SK-N-MC (cell line): Measurements from ENCODE around the gene FGF14.
"Not testable (repeated sequence)": the region's sequence is repeated elsewhere in the genome, so short reads cannot be mapped to it uniquely, and the experiment has no call there.

ENCODE experiments used
- DNase-seq: peaks from one replicate; pipeline ENCODE4 v3.0.0-alpha.2; 2011; ENCODE audit warnings: low read depth, low spot score
- H3K27ac ChIP-seq: fragments of 200-600 bp; sonication (generic); 2 replicates; pipeline ENCODE4 v1.5.1; 2016; ENCODE audit warnings: mixed run types
- H3K36me3 ChIP-seq: fragments of 200-600 bp; sonication (generic); 2 replicates; pipeline ENCODE4 v1.6.1; 2017; ENCODE audit warnings: antibody characterized with exemption, low read length, mixed read lengths; ENCODE audit not compliant: insufficient read depth
- H3K4me3 ChIP-seq: fragments of 200-600 bp; sonication (generic); 2 replicates; pipeline ENCODE4 v1.5.1; 2016
- H3K9ac ChIP-seq: fragments of 200-600 bp; sonication (generic); 2 replicates; pipeline ENCODE4 v1.8.0; 2017; ENCODE audit warnings: mixed run types, mixed read lengths; ENCODE audit not compliant: insufficient read length
- H3K9me3 ChIP-seq: fragments of 200-600 bp; sonication (generic); 2 replicates; pipeline ENCODE4 v1.6.1; 2017; ENCODE audit warnings: low read depth, mild to moderate bottlenecking, antibody characterized with exemption, low read length, moderate library complexity, mixed read lengths
- EZH2 ChIP-seq: fragments of 200-600 bp; sonication (generic); IDR thresholded peaks from one replicate; pipeline ENCODE4 v1.6.1; 2017; ENCODE audit warnings: antibody characterized with exemption
- FOXP2 ChIP-seq: optimal IDR thresholded peaks from 2 replicates; pipeline ENCODE3; 2011; ENCODE audit warnings: mild to moderate bottlenecking, moderate library complexity; ENCODE audit not compliant: insufficient read depth; ENCODE audit errors: extremely low read length, control extremely low read depth
- POLR2AphosphoS5 ChIP-seq: IDR thresholded peaks from 2 replicates; pipeline ENCODE4 v1.6.1; 2012; ENCODE audit warnings: mild to moderate bottlenecking, low read depth, low read length, borderline replicate concordance

The FGF14 gene

DNA sequence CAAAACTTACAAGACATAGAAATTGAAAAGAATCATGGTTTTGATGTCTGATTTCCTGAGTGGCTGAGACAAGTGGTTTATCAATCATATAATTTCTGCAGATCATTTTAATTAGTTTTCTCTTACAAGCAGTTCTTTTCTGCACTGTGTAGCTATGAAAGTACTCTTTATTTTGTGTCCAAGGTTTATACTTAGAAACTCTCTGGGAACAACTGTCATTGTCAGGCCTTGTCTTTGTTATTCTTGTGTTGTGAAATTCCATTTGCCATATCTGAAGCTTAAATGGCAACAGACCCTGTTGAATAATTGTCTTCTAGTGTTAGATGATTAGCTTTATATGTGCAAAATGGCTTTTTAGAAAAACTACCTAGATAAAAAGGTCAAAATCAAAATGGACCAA, 312.1 kb downstream of the FGF14 start:
- no peak for TF ChIP-seq POLR2AphosphoS5
- TF ChIP-seq FOXP2 = no peak
- no peak for TF ChIP-seq EZH2
- no peak overlapping the region for H3K27ac ChIP-seq

DNA sequence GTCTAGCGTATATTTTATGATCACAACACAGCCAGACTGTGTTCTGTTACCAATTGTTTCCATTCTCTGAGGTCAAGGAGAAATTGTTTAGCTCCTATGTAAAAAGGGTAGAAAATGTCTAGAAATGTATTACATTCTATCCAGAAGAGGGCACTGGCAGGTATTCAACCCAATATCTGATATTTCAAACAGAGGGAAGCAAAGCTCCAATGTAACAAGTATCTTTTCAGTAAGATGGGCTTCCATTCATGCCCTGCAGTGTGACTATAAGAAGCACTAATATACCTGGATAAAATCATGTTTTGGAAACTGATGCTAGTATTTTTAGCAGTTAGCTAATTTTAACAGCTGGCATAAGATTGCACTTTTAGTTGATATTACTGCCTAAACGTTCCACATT, 312.7 kb downstream of the FGF14 start:
- Histone ChIP-seq H3K9ac (no peak overlapping the region), H3K36me3 (no peaks in the 10 kb centered on the region), H3K4me3 (no peak overlapping the region), H3K27ac (no peak overlapping the region), H3K9me3 (no peaks in the 10 kb centered on the region)
- no peak for TF ChIP-seq FOXP2
- no peak for TF ChIP-seq EZH2
- TF ChIP-seq POLR2AphosphoS5 = no peak
- DNase-seq = no peak

More for the DNA sequence above, 312.1 kb downstream of the FGF14 start:
- H3K9ac ChIP-seq = no peak overlapping the region
- no peak for DNase-seq
- no peaks in the 10 kb centered on the region for H3K9me3 ChIP-seq
- H3K4me3 ChIP-seq = no peak overlapping the region
- no peaks in the 10 kb centered on the region for H3K36me3 ChIP-seq

DNA sequence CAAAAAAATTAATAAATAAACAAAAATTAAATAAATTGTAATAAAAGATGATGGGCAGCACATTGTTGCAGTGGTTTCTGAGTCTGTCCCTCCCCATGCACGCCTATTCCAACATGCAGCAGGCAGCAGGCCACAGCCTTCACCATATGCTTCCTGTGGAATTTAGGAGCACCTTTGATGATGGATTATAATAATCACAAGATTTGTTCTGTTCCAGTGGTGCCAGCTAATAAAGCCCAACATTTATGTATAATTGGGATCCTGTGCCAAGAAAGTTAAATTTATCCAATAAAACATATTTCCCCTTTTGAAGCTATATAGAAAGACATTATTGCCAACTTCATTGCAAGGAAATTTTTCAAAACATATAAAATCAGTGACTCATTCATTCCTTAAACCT, 328.6 kb downstream of the FGF14 start:
- TF ChIP-seq FOXP2 (no peak), POLR2AphosphoS5 (no peak), EZH2 (no peak)

DNA sequence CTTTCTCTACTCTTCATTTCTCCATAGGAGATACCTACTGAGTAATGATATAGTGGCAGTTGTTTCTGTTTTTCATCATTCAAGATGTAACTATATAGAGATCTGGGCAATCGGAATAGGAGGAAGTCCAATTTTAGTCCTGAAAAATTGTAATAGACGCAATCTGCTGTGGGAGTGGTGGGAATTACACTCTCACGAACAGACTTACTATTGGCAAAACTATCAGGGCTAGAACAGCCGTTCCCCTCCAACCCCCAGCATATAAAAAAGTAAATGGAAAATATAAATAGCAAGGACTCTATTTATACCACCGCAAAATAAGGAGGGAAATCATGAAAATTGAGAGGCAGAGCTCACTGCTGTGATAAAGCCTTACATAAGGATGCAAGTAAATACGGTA, 330.1 kb downstream of the FGF14 start:
- no peak overlapping the region for H3K9ac ChIP-seq
- H3K27ac ChIP-seq = no peak overlapping the region
- H3K4me3 ChIP-seq = no peak overlapping the region
- TF ChIP-seq FOXP2 (no peak), POLR2AphosphoS5 (no peak), EZH2 (no peak)
- no peak for DNase-seq
- no peaks in the 10 kb centered on the region for H3K36me3 ChIP-seq
- no peaks in the 10 kb centered on the region for H3K9me3 ChIP-seq

More for the DNA sequence above, 328.6 kb downstream of the FGF14 start:
- Histone ChIP-seq H3K9ac (no peak overlapping the region), H3K36me3 (no peaks in the 10 kb centered on the region), H3K27ac (no peak overlapping the region), H3K9me3 (no peaks in the 10 kb centered on the region), H3K4me3 (no peak overlapping the region)
- no peak for DNase-seq

DNA sequence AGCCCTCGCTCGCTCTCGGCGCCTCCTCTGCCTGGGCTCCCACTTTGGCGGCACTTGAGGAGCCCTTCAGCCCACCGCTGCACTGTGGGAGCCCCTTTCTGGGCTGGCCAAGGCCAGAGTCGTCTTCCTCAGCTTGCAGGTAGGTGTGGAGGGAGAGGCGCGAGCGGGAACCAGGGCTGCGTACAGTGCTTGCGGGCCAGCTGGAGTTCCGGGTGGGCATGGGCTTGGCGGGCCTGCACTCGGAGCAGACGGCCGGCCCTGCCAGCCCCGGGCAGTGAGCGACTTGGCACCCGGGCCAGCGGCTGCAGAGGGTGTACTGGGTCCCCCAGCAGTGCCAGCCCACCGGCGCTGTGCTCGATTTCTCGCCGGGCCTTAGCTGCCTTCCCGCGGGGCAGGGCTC, 333.5 kb downstream of the FGF14 start:
- not testable (repeated sequence) for H3K27ac ChIP-seq, H3K36me3 ChIP-seq, H3K9ac ChIP-seq, DNase-seq, H3K9me3 ChIP-seq, H3K4me3 ChIP-seq

DNA sequence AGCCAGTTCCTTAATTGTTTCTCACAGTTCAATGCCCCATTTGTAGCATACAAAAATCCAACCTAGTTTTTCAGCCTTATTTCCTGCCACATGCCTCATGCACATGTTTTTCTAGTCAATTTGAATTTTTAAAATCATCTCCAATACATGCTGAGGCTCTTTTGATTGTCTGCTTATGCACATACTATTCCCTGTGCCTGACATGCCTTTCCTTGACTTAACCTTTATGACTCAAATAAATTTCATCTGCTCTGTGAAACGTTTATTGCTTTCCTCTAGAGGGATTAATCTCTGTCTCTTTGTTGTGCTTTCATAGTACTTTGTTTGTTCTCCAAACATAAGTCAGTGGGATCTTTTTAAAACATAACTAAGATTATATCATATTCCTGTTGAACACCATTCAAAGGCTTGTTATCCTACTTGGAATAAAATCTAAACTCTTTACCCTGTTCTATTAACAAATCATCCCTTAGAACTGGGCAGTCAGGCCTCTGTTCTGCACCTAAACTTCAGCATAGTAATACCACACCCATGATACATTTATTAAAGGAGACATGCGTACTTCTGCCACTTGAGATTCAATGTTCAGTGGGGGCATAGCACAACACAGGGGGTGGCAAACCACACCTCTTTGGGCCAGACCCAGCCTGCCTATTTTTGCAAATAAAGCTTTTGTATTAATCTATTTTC, 346.6 kb downstream of the FGF14 start:
- no peaks in the 10 kb centered on the region for H3K36me3 ChIP-seq

DNA sequence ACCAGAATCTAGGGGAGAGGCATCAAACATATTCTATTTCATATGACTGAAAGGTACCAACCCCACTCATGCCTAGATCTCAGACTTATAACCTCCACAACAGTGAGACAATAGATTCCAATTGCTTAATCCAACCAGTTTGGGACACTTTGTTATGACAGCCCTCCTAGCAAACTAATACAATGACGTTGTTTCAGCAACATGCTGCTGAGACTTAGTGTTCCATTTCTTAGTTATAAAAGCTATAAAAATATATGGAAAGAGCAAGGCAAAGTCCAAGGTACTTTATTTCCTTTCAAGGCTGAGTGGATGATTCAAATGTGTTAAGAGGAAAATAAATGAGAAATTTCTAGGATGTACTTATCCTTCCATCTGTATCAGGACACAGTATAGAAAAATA, 352.0 kb downstream of the FGF14 start:
- DNase-seq = no peak
- no peaks in the 10 kb centered on the region for H3K36me3 ChIP-seq
- H3K9me3 ChIP-seq = peaks cover 2% of the 10 kb centered on the region; the same call in 1 of the 2 replicates
- TF ChIP-seq FOXP2 (no peak), POLR2AphosphoS5 (no peak), EZH2 (no peak)
- H3K4me3 ChIP-seq = no peak overlapping the region
- no peak overlapping the region for H3K9ac ChIP-seq
- H3K27ac ChIP-seq = no peak overlapping the region

More for the DNA sequence above, 346.6 kb downstream of the FGF14 start:
- peaks cover 2% of the 10 kb centered on the region; the same call in 1 of the 2 replicates for H3K9me3 ChIP-seq
- TF ChIP-seq FOXP2 (no peak), EZH2 (no peak), POLR2AphosphoS5 (no peak)
- DNase-seq = no peak
- H3K9ac ChIP-seq = no peak overlapping the region
- H3K27ac ChIP-seq = no peak overlapping the region
- no peak overlapping the region for H3K4me3 ChIP-seq

DNA sequence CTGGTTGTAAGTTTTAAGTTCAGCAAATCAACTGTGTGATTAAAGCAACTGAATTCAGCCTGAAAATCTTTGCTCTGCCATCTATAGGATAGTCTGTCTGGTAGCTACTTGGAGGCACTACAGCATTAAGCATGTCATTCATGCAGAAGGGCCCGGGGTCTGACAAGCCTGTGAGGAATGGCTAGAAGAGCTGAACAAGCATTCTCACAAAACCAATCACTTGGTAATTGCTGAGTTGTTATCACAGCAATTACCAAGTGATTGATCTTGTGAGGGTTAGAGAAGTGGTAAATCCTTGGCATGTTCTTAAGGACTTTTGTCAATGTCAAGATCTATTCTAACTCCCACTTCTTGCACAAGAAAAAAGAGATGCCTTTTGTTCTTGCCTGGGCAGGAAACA, 356.1 kb downstream of the FGF14 start:
- no peak overlapping the region for H3K4me3 ChIP-seq

DNA sequence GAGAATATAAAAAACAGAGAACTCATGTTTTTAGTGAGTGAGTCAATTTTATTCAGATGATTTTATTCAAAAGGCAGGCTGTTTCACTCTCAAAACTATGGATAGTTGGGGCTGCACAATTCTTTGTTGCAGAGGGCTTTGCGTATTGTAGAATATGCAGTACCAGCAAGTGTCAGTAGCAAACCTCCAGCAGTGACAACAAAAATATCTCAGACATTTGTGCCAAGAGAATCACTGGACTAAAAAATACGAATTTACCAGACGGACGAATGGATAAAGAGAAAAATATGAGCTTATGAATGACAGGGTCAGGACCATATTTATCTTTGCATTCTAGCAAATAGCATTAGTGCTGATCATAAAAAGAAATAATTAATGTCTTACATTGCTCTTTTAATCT, 359.1 kb downstream of the FGF14 start:
- Histone ChIP-seq H3K9ac (no peak overlapping the region), H3K4me3 (no peak overlapping the region), H3K9me3 (no peaks in the 10 kb centered on the region), H3K27ac (no peak overlapping the region), H3K36me3 (no peaks in the 10 kb centered on the region)
- DNase-seq = no peak
- TF ChIP-seq FOXP2 (no peak), POLR2AphosphoS5 (no peak), EZH2 (no peak)

More for the DNA sequence above, 356.1 kb downstream of the FGF14 start:
- DNase-seq = no peak
- TF ChIP-seq POLR2AphosphoS5 (no peak), FOXP2 (no peak), EZH2 (no peak)
- Histone ChIP-seq H3K27ac (no peak overlapping the region), H3K9ac (no peak overlapping the region), H3K36me3 (no peaks in the 10 kb centered on the region), H3K9me3 (no peaks in the 10 kb centered on the region)
